Neuronal stem cell (in vitro differentiated cells): ENCODE measurements around the gene CDK16.
A peak's percentile ranks its signal among the peaks of the same experiment; 100 is the strongest.

Experiments
- DNase-seq: peaks from one replicate; pipeline ENCODE4 v3.0.0-alpha.2; 2013; ENCODE audit warnings: low spot score
- H2AFZ ChIP-seq: one replicate; pipeline ENCODE4 v1.6.1; 2013; ENCODE audit warnings: mild to moderate bottlenecking, low read length, inconsistent platforms
- H2AK5ac ChIP-seq: 2 replicates; pipeline ENCODE4 v1.6.1; 2013; ENCODE audit warnings: low read depth, mild to moderate bottlenecking, inconsistent platforms, low read length, moderate library complexity, mixed read lengths
- H2BK120ac ChIP-seq: 2 replicates; pipeline ENCODE4 v1.6.1; 2013; ENCODE audit warnings: low read depth, mild to moderate bottlenecking, inconsistent platforms, low read length, moderate library complexity, mixed read lengths
- H2BK12ac ChIP-seq: one replicate; pipeline ENCODE4 v1.6.1; 2013; ENCODE audit warnings: low read length, inconsistent platforms
- H2BK15ac ChIP-seq: 2 replicates; pipeline ENCODE4 v1.6.1; 2013; ENCODE audit warnings: mild to moderate bottlenecking, low read length, inconsistent platforms, mixed read lengths
- H2BK5ac ChIP-seq: one replicate; pipeline ENCODE4 v1.6.1; 2013; ENCODE audit warnings: inconsistent platforms, mild to moderate bottlenecking, low read length, moderate library complexity
- H3K14ac ChIP-seq: one replicate; pipeline ENCODE4 v1.6.1; 2013; ENCODE audit warnings: low read length, inconsistent platforms
- H3K18ac ChIP-seq: 2 replicates; pipeline ENCODE4 v1.6.1; 2013; ENCODE audit warnings: low read length, inconsistent platforms
- H3K23ac ChIP-seq: 2 replicates; pipeline ENCODE4 v1.6.1; 2013; ENCODE audit warnings: low read depth, mild to moderate bottlenecking, mixed read lengths, low read length, inconsistent platforms; ENCODE audit not compliant: poor library complexity
- H3K27ac ChIP-seq: replicated peaks from 3 replicates; pipeline ENCODE4 v1.5.1; 2013; ENCODE audit warnings: low read length, inconsistent platforms
- H3K27me3 ChIP-seq, 3 experiments: 2 replicates each; pipeline ENCODE4 v1.6.1; 2013; ENCODE audit warnings: low read length in 3 of 3, mild to moderate bottlenecking in 2 of 3, inconsistent platforms in 1 of 3, low read depth in 1 of 3, mixed read lengths in 1 of 3, moderate library complexity in 1 of 3; ENCODE audit not compliant: control insufficient read depth in 3 of 3, insufficient read depth in 3 of 3
- H3K36me3 ChIP-seq, 2 donors: replicated peaks in 1 of 2; 2 replicates each; pipeline ENCODE4 v1.6.1; 2013; ENCODE audit warnings: low read length in 2 of 2; ENCODE audit not compliant: control insufficient read depth in 2 of 2, insufficient read depth in 2 of 2
- H3K4ac ChIP-seq: 2 replicates; pipeline ENCODE4 v1.6.1; 2013; ENCODE audit warnings: inconsistent platforms, mild to moderate bottlenecking, low read length, moderate library complexity
- H3K4me1 ChIP-seq, 2 donors: 1 replicate in 1 of 2; 2 replicates in 1 of 2; pipeline ENCODE4 v1.6.1; 2013; ENCODE audit warnings: low read length in 2 of 2, low read depth in 1 of 2; ENCODE audit not compliant: control insufficient read depth in 2 of 2, insufficient read depth in 1 of 2
- H3K4me2 ChIP-seq: one replicate; pipeline ENCODE4 v1.6.1; 2013; ENCODE audit warnings: mild to moderate bottlenecking, low read length, inconsistent platforms; ENCODE audit not compliant: insufficient read depth, poor library complexity, severe bottlenecking
- H3K4me3 ChIP-seq, 2 donors: 2 replicates each; pipeline ENCODE4 v1.5.1; 2013; ENCODE audit warnings: low read length in 2 of 2, mild to moderate bottlenecking in 2 of 2, inconsistent platforms in 1 of 2, moderate library complexity in 1 of 2
- H3K79me1 ChIP-seq: one replicate; pipeline ENCODE4 v1.6.1; 2013; ENCODE audit warnings: low read depth, mild to moderate bottlenecking, inconsistent platforms, low read length, moderate library complexity
- H3K9ac ChIP-seq: one replicate; pipeline ENCODE4 v1.6.1; 2013; ENCODE audit warnings: mild to moderate bottlenecking, low read depth, low read length, inconsistent platforms; ENCODE audit not compliant: poor library complexity
- H3K9me3 ChIP-seq, 2 donors: replicated peaks in 1 of 2; 2 replicates each; pipeline versions ENCODE3 to v1.6.1; 2013; ENCODE audit warnings: low read length in 2 of 2, mild to moderate bottlenecking in 2 of 2, inconsistent platforms in 1 of 2, low read depth in 1 of 2, mixed read lengths in 1 of 2, moderate library complexity in 1 of 2; ENCODE audit not compliant: control insufficient read depth in 2 of 2, insufficient read depth in 1 of 2
- H4K8ac ChIP-seq: one replicate; pipeline ENCODE4 v1.6.1; 2013; ENCODE audit warnings: low read depth, mild to moderate bottlenecking, inconsistent platforms, low read length, moderate library complexity
- H4K91ac ChIP-seq: one replicate; pipeline ENCODE4 v1.6.1; 2013; ENCODE audit warnings: low read length, low read depth, mild to moderate bottlenecking, inconsistent platforms; ENCODE audit not compliant: poor library complexity
- WGBS, 2 donors: extraction: QIAGEN DNeasy Blood & Tissue Kit; methylation state at CpG; one replicate each; pipeline ENCODE4 v1.1.7; 2013; ENCODE audit warnings: missing lambda C conversion rate in 2 of 2, mixed read lengths in 1 of 2; ENCODE audit not compliant: insufficient read length in 2 of 2, insufficient replicate concordance in 1 of 2; ENCODE audit errors: extremely low coverage in 2 of 2; 5-methylcytosine and 5-hydroxymethylcytosine counted together

CDK16 gene

DNA sequence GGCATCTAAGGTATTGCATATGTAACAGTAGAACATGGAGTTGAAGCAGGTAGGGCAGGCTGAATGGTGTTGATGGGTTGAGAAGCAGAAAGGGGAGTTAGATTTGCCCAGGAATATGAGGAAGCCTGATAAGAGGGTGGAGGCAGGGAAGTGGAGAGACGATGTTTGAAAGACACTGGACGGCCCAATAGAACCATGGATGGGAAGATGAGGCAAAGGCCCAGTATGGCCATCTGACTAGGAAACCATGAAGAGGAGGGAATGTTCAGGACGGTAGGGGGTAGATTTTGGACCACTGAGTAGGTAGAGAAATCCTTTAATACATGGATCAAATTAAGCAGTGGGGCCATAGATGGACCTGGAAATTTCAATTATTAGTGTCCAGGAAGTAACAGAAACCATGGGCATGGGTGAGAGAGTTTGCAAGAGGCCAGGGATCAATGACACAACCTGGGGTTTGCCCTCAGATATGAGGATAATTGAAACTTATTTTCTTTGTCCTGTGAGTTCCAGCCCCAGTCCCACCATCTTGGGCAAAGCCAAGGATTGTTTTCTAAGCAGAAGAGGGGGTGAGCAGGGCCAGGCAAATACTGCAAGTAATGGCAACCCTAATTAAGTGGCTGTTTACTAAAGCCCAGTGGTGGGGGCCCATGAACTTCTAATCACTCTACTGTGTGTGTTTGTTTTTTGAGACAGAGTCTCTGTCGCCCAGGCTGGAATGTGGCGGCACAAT, 11.8 kb downstream of the CDK16 start:
- Histone ChIP-seq H3K4me3 (no peak overlapping the region), H4K91ac (no peak overlapping the region), H2BK15ac (no peak overlapping the region), H3K9me3 (no peaks in the 10 kb centered on the region), H2BK12ac (no peak overlapping the region), H3K14ac (no peak overlapping the region), H3K27ac (no peak overlapping the region), H3K4me2 (no peak overlapping the region), H3K9ac (no peak overlapping the region), H3K79me1 (no peaks in the 10 kb centered on the region), H4K8ac (no peak overlapping the region), H3K4ac (no peak overlapping the region), H3K18ac (no peak overlapping the region), H2AFZ (no peak overlapping the region), H3K23ac (no peak overlapping the region), H3K4me1 (peaks cover 3 to 9% of the 10 kb centered on the region in 2 donors), H2BK5ac (no peak overlapping the region), H3K36me3 (peaks cover 20 to 56% of the 10 kb centered on the region in 2 donors), H3K27me3 (peaks cover 0 to 7% (median 0%) of the 10 kb centered on the region in 3 experiments), H2BK120ac (no peak overlapping the region), H2AK5ac (no peak overlapping the region)
- no CpG with 5 or more reads among the region's 5 CpGs for WGBS, 2 donors
- DNase-seq = no peak

DNA sequence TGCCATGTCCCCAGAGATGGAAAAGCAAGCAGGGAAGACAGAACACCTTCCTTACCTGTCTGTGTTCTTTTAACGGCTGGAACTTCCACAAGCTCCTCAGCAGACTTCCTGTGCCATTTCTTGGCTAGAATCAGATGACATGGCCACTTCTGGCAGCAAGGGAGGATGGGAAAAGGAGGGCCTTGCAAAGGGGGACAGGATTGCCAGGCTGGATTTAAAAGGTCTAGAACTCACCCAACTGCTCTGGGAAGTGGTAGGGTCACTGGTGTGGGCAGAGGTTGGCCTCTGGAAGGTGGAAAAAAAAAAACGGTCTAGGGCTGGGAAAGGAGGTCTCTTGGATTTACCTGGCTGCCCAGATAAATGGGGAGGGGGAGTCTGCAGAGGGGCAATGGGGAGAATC, 12.7 kb downstream of the CDK16 start:
- Histone ChIP-seq H2AFZ (no peak overlapping the region), H2AK5ac (no peak overlapping the region), H3K36me3 (peaks cover 12 to 52% of the 10 kb centered on the region in 2 donors), H3K27me3 (peaks cover 0 to 2% (median 0%) of the 10 kb centered on the region in 3 experiments), H3K4me1 (peaks cover 3 to 15% of the 10 kb centered on the region in 2 donors), H2BK120ac (no peak overlapping the region), H3K4ac (no peak overlapping the region), H3K4me2 (no peak overlapping the region), H3K23ac (no peak overlapping the region), H3K79me1 (no peaks in the 10 kb centered on the region), H3K27ac (no peak overlapping the region), H4K8ac (no peak overlapping the region), H4K91ac (no peak overlapping the region), H3K9ac (no peak overlapping the region), H3K14ac (no peak overlapping the region), H3K9me3 (no peaks in the 10 kb centered on the region), H2BK15ac (no peak overlapping the region), H2BK5ac (no peak overlapping the region), H2BK12ac (no peak overlapping the region), H3K4me3 (no peak overlapping the region), H3K18ac (no peak overlapping the region)
- DNase-seq = no peak
- no CpG with 5 or more reads among the region's 2 CpGs for WGBS, 2 donors

DNA sequence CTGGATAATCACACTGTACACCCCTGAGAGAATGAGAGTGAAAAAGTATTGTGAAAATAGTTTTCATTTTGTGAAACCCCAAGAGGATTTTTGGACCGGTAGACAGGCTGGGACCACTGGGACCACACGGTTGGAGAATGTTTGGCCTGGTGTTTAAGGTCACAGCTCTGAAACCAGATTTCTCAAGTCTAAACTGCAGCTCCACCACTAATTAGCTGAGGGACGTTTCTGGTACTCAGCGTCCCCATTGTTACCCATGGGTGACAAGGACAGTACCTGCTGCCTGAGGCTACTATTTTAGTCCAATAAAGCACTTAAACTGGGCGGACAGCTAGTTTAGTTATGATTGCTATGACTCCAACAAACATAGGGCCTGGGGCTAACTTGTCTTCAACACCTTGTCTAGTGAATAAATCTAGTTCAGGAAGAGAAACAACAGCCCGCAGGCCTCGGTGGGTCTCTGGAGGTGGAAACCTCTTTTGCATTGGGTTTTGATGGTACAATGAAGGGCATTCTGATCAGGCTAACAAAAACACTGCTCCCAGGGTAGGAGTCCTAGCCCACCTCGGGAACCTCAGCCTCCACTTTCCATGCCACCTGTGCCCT, 13.8 kb downstream of the CDK16 start:
- Histone ChIP-seq H2BK120ac (no peak overlapping the region), H3K9me3 (no peaks in the 10 kb centered on the region), H2BK5ac (no peak overlapping the region), H2BK12ac (no peak overlapping the region), H3K27ac (peak overlapping the region; percentile 97), H2BK15ac (no peak overlapping the region), H3K79me1 (no peaks in the 10 kb centered on the region), H3K36me3 (peaks cover 5 to 41% of the 10 kb centered on the region in 2 donors), H3K4me2 (peak overlapping the region; percentile 47), H3K4ac (no peak overlapping the region), H3K18ac (peak overlapping the region; percentile 87), H3K4me3 (peak overlapping the region; percentile 91 to 96), H4K8ac (peak overlapping the region; percentile 3), H3K27me3 (peaks cover 0 to 2% (median 0%) of the 10 kb centered on the region in 3 experiments), H3K14ac (no peak overlapping the region), H2AK5ac (no peak overlapping the region), H2AFZ (peak overlapping the region; percentile 85), H3K9ac (no peak overlapping the region), H3K23ac (no peak overlapping the region), H3K4me1 (peaks cover 3 to 15% of the 10 kb centered on the region in 2 donors), H4K91ac (no peak overlapping the region)
- no CpG with 5 or more reads among the region's 8 CpGs for WGBS, 2 donors
- no peak for DNase-seq

DNA sequence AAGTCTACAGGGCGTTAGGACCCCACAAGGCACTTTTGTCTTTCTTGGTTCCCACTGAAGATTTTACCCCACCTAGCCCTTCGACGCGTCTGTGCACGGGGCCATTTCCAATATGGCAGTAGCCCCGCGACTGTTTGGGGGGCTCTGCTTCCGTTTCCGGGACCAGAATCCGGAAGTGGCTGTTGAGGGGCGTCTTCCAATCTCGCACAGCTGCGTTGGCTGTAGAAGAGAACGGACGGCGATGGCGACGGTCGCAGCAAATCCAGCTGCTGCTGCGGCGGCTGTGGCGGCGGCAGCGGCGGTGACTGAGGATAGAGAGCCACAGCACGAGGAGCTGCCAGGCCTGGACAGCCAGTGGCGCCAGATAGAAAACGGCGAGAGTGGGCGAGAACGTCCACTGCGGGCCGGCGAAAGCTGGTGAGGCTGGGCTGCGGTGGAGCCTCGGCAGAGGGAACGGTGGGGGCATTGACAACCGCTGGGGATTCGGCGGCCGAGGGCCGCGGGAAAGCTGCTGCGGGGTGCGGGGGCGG, 14.4 kb downstream of the CDK16 start, which contains the start of gene USP11:
TSS of gene USP11 (plus strand) at position 207 of the 530 bp plus-strand sequence. CDS start at position 242, 35 bp downstream.
- H2BK120ac ChIP-seq = no peak within 1 kb of the TSS
- no peak within 1 kb of the TSS for H2AK5ac ChIP-seq
- H3K4me1 ChIP-seq = peaks cover 3 to 15% of the 10 kb centered on the region in 2 donors
- no peak within 1 kb of the TSS for H3K23ac ChIP-seq
- peak within 1 kb of the TSS; percentile 75 for H2BK5ac ChIP-seq
- H3K9me3 ChIP-seq = no peaks in the 10 kb centered on the region
- peaks cover 4 to 35% of the 10 kb centered on the region in 2 donors for H3K36me3 ChIP-seq
- H4K91ac ChIP-seq = peak within 1 kb of the TSS; percentile 53
- peak within 1 kb of the TSS; percentile 47 for H3K4me2 ChIP-seq
- no peak for DNase-seq
- peak within 1 kb of the TSS; percentile 98 for H3K18ac ChIP-seq
- H3K27me3 ChIP-seq = peaks cover 0 to 2% (median 0%) of the 10 kb centered on the region in 3 experiments
- WGBS, 2 donors = no CpG with 5 or more reads among the region's 46 CpGs
- no peak within 1 kb of the TSS for H2BK12ac ChIP-seq
- peak within 1 kb of the TSS; percentile 99 for H3K9ac ChIP-seq
- peak within 1 kb of the TSS; percentile 85 for H2AFZ ChIP-seq
- no peak within 1 kb of the TSS for H3K14ac ChIP-seq
- peak within 1 kb of the TSS; percentile 91 to 96 for H3K4me3 ChIP-seq
- H3K79me1 ChIP-seq = peaks cover 2% of the 10 kb centered on the region
- H3K27ac ChIP-seq = peak within 1 kb of the TSS; percentile 97
- H4K8ac ChIP-seq = peak within 1 kb of the TSS; percentile 82
- H2BK15ac ChIP-seq = no peak within 1 kb of the TSS
- H3K4ac ChIP-seq = peak within 1 kb of the TSS; percentile 76
